Measurements from ENCODE around the gene FBLN5. TPM values are rescaled to one million over a fixed set of nuclear protein-coding genes. Genes with fewer than 3 reads are reported as not detected.
A peak's percentile ranks its signal among the peaks of the same experiment; 100 is the strongest.

FBLN5 gene
- total and polyA plus RNA-seq, 8 donors, result 20.1 to 151 (median 48.6) TPM

- intact Hi-C loops (cut with DNase I; ENCODE audit: low total_unique reads), result no loop called here
- no peaks in the 10 kb centered on the region for H3K36me3 ChIP-seq
- no peak overlapping the region for H3K27ac ChIP-seq
- TF ChIP-seq POLR2A (IDR thresholded peaks at IDR 0.05), result no peak
- TF ChIP-seq, protein P1, sequence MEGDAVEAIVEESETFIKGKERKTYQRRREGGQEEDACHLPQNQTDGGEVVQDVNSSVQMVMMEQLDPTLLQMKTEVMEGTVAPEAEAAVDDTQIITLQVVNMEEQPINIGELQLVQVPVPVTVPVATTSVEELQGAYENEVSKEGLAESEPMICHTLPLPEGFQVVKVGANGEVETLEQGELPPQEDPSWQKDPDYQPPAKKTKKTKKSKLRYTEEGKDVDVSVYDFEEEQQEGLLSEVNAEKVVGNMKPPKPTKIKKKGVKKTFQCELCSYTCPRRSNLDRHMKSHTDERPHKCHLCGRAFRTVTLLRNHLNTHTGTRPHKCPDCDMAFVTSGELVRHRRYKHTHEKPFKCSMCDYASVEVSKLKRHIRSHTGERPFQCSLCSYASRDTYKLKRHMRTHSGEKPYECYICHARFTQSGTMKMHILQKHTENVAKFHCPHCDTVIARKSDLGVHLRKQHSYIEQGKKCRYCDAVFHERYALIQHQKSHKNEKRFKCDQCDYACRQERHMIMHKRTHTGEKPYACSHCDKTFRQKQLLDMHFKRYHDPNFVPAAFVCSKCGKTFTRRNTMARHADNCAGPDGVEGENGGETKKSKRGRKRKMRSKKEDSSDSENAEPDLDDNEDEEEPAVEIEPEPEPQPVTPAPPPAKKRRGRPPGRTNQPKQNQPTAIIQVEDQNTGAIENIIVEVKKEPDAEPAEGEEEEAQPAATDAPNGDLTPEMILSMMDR (IDR thresholded peaks at IDR 0.05), result no peak
- no peak overlapping the region for H3K4me3 ChIP-seq
- no peak for DNase-seq
- WGBS, 5 donors, result 81 to 94% (median 83%) methylated on average over 4 of the region's 4 CpGs
- H3K9me3 ChIP-seq, result no peaks in the 10 kb centered on the region
- no peaks in the 10 kb centered on the region for H3K27me3 ChIP-seq
- H3K4me1 ChIP-seq, result peaks cover 0 to 4% (median 0%) of the 10 kb centered on the region in 4 donors
Measured at GRCh38 chr14:91843437-91843836, 104.1 kb downstream of the FBLN5 start.

DNA sequence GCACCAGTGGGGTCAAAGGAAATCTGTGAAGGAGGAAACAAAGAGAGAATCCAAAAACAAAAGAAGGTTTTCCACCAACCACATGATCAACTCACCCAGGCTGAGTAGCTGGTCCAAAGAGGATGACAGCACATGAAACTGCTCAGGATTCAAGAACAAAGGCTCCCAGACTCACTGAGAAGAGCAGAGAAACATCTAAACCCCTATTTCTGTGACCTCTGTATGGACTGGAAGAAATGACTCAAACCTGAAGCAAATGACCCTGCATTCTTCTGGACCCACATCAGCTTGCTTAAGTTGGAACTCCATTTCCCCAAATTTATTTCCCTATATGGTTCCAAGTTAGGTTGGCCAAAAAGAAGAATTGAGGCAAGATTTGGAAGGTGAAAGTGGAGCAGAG, 106.4 kb downstream of the FBLN5 start:
- H3K4me3 ChIP-seq, result no peak overlapping the region
- H3K9me3 ChIP-seq, result no peaks in the 10 kb centered on the region
- no peak overlapping the region for H3K27ac ChIP-seq
- no peaks in the 10 kb centered on the region for H3K36me3 ChIP-seq
- DNase-seq, result no peak
- no peak for TF ChIP-seq POLR2A (IDR thresholded peaks at IDR 0.05)
- TF ChIP-seq POLR2AphosphoS5 (IDR thresholded peaks at IDR 0.05), result no peak
- TF ChIP-seq EP300 (IDR thresholded peaks at IDR 0.05), result no peak
- TF ChIP-seq, protein P1 (IDR thresholded peaks at IDR 0.05), result no peak
- intact Hi-C loops (cut with DNase I; ENCODE audit: low total_unique reads), result no loop called here
- peaks cover 10 to 28% (median 18%) of the 10 kb centered on the region in 4 donors for H3K4me1 ChIP-seq
- peaks cover 0 to 18% (median 0%) of the 10 kb centered on the region in 3 donors for H3K27me3 ChIP-seq

DNA sequence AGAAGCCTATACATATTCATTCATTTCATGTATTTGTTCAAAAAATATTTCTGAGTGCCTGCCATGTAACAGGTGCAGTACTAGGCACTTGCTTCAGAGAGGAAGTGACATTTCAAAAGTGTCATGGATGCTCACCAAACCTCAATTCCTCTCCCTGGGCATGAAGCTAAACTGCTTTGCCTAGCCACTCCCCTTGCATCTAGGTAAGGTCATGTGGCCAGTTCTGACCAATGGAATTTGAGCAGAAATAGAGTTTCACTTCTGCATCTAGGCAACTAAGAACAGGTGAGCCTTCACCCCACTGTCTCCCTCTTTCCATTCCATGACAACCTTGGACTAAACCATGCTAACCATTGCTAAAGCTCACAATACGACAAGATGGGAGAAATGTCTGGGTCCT, 107.7 kb downstream of the FBLN5 start:
- intact Hi-C loops (cut with DNase I; ENCODE audit: low total_unique reads), result no loop called here
- DNase-seq, result no peak
- Histone ChIP-seq H3K4me1 (peaks cover 10 to 28% (median 22%) of the 10 kb centered on the region in 4 donors), H3K27ac (no peak overlapping the region), H3K27me3 (peaks cover 0 to 25% (median 0%) of the 10 kb centered on the region in 3 donors), H3K4me3 (no peak overlapping the region), H3K9me3 (no peaks in the 10 kb centered on the region), H3K36me3 (no peaks in the 10 kb centered on the region)
- TF ChIP-seq, protein P1 (IDR thresholded peaks at IDR 0.05), result no peak
- TF ChIP-seq EP300 (IDR thresholded peaks at IDR 0.05) (no peak), POLR2AphosphoS5 (IDR thresholded peaks at IDR 0.05) (no peak), POLR2A (IDR thresholded peaks at IDR 0.05) (no peak)
- 91 to 100% (median 96%) methylated on average over 1 of the region's 1 CpG for WGBS, 5 donors

GRCh38 chr14:91837076-91837475, 110.4 kb downstream of the FBLN5 start:
- intact Hi-C loops (cut with DNase I; ENCODE audit: low total_unique reads), result no loop called here
- Histone ChIP-seq H3K27me3 (peaks cover 0 to 25% (median 0%) of the 10 kb centered on the region in 3 donors), H3K9me3 (no peaks in the 10 kb centered on the region), H3K4me1 (peaks cover 10 to 39% (median 22%) of the 10 kb centered on the region in 4 donors), H3K4me3 (peak overlapping the region; percentile 55 to 80 (median 70)), H3K36me3 (no peaks in the 10 kb centered on the region), H3K27ac (peak overlapping the region; percentile 88 to 96 (median 92))
- TF ChIP-seq, protein P1 (IDR thresholded peaks at IDR 0.05), result no peak
- no peak for TF ChIP-seq EP300 (IDR thresholded peaks at IDR 0.05)
- TF ChIP-seq POLR2A (IDR thresholded peaks at IDR 0.05), result no peak
- no peak for TF ChIP-seq POLR2AphosphoS5 (IDR thresholded peaks at IDR 0.05)
- WGBS, 5 donors, result 60 to 73% (median 66%) methylated on average over 11 to 12 of the region's 12 CpGs
- DNase-seq, result no peak
